Neural cell (in vitro differentiated cells): Measurements from ENCODE around the gene NR0B1. TPM values are rescaled to one million over a fixed set of nuclear protein-coding genes. Genes with fewer than 3 reads are reported as not detected.

Experiments used
- H2AFZ ChIP-seq: fragments of 200-600, 300-800 bp; sonication (generic), shearing (Covaris generic); 2 replicates; pipeline ENCODE4 v1.6.0; 2014; ENCODE audit warnings: low read depth, mild to moderate bottlenecking, antibody characterized with exemption, low read length, moderate library complexity
- H3F3A ChIP-seq: fragments of 200-600 bp; shearing (Covaris generic); 2 replicates; pipeline ENCODE4 v1.6.1; 2016; ENCODE audit warnings: mild to moderate bottlenecking, moderate library complexity, mixed read lengths, antibody characterized with exemption, low read length; ENCODE audit not compliant: insufficient read depth, poor library complexity, severe bottlenecking
- H3K27ac ChIP-seq: fragments of 200-600, 300-800 bp; sonication (generic), shearing (Covaris generic); 2 replicates; pipeline ENCODE4 v1.5.1; 2014; ENCODE audit warnings: mild to moderate bottlenecking, low read length, moderate library complexity
- H3K27me3 ChIP-seq: fragments of 300-800, 200-600 bp; sonication (generic), shearing (Covaris generic); 2 replicates; pipeline ENCODE4 v1.6.0; 2014; ENCODE audit warnings: mild to moderate bottlenecking, low read depth, low read length, moderate library complexity; ENCODE audit not compliant: insufficient read depth
- H3K36me3 ChIP-seq: fragments of 300-800, 200-600 bp; sonication (generic), shearing (Covaris generic); 2 replicates; pipeline ENCODE4 v1.5.1; 2014; ENCODE audit warnings: mild to moderate bottlenecking, antibody characterized with exemption, low read length, moderate library complexity; ENCODE audit not compliant: insufficient read depth
- H3K4me2 ChIP-seq: fragments of 300-800, 200-600 bp; sonication (generic), shearing (Covaris generic); 2 replicates; pipeline ENCODE4 v1.6.0; 2014; ENCODE audit warnings: mild to moderate bottlenecking, low read length
- H3K4me3 ChIP-seq: fragments of 300-800, 200-600 bp; sonication (generic), shearing (Covaris generic); 2 replicates; pipeline ENCODE4 v1.5.1; 2014; ENCODE audit warnings: mild to moderate bottlenecking, low read length, moderate library complexity
- H3K79me2 ChIP-seq: fragments of 200-600 bp; shearing (Covaris generic); replicated peaks from 2 replicates; pipeline ENCODE4 v1.6.0; 2014; ENCODE audit warnings: mild to moderate bottlenecking, low read length, moderate library complexity; ENCODE audit not compliant: insufficient read depth
- H3K9ac ChIP-seq: fragments of 300-800, 200-600 bp; sonication (generic), shearing (Covaris generic); 2 replicates; pipeline ENCODE4 v1.6.1; 2016; ENCODE audit warnings: mild to moderate bottlenecking, low read length, mixed read lengths
- H3K9me2 ChIP-seq: fragments of 200-600 bp; shearing (Covaris generic); 2 replicates; pipeline ENCODE4 v1.6.1; 2016; ENCODE audit warnings: mild to moderate bottlenecking, low read length, mixed read lengths; ENCODE audit not compliant: insufficient read depth
- H3K9me3 ChIP-seq: fragments of 200-600, 300-800 bp; sonication (generic), shearing (Covaris generic); 2 replicates; pipeline ENCODE4 v1.6.1; 2016; ENCODE audit warnings: mild to moderate bottlenecking, mixed run types, low read length, moderate library complexity, mixed read lengths
- H4K20me1 ChIP-seq: fragments of 200-600 bp; shearing (Covaris generic); 2 replicates; pipeline ENCODE4 v1.6.1; 2016; ENCODE audit warnings: mild to moderate bottlenecking, mixed run types; ENCODE audit not compliant: insufficient read depth
- CTCF ChIP-seq: fragments of 450-650 bp; IDR thresholded peaks from 2 replicates; pipeline ENCODE4 v1.5.1; 2014; ENCODE audit warnings: antibody characterized with exemption, mild to moderate bottlenecking, moderate library complexity; ENCODE audit not compliant: poor library complexity, severe bottlenecking
- EP300 ChIP-seq: fragments of 450-650 bp; conservative IDR thresholded peaks from 2 replicates; pipeline ENCODE4 v1.6.1; 2014; ENCODE audit warnings: antibody characterized with exemption, mild to moderate bottlenecking, moderate library complexity; ENCODE audit not compliant: poor library complexity, severe bottlenecking
- EZH2 ChIP-seq: fragments of 200-600, 300-800 bp; shearing (Covaris generic), sonication (generic); IDR thresholded peaks from 2 replicates; pipeline ENCODE4 v1.6.1; 2014; ENCODE audit warnings: antibody characterized with exemption, low read length, borderline replicate concordance, mild to moderate bottlenecking; ENCODE audit not compliant: insufficient read depth, poor library complexity, severe bottlenecking
- MXI1 ChIP-seq: fragments of 450-650 bp; conservative IDR thresholded peaks from 2 replicates; pipeline ENCODE4 v1.6.1; 2014; ENCODE audit warnings: antibody characterized with exemption, mild to moderate bottlenecking; ENCODE audit not compliant: poor library complexity, severe bottlenecking
- POLR2AphosphoS5 ChIP-seq: IDR thresholded peaks from 2 replicates; pipeline ENCODE4 v1.6.1; 2012
- RAD21 ChIP-seq: fragments of 450-650 bp; conservative IDR thresholded peaks from 2 replicates; pipeline ENCODE4 v1.6.1; 2014; ENCODE audit warnings: antibody characterized with exemption, mild to moderate bottlenecking, moderate library complexity
- REST ChIP-seq: IDR thresholded peaks from 2 replicates; pipeline ENCODE4 v1.6.1; 2012; ENCODE audit warnings: borderline replicate concordance
- SMC3 ChIP-seq: fragments of 450-650 bp; conservative IDR thresholded peaks from 2 replicates; pipeline ENCODE4 v1.6.1; 2014; ENCODE audit warnings: antibody characterized with exemption, mild to moderate bottlenecking, moderate library complexity; ENCODE audit not compliant: poor library complexity
- TAF1 ChIP-seq: IDR thresholded peaks from 2 replicates; pipeline ENCODE4 v1.6.1; 2012; ENCODE audit warnings: low read depth
- polyA plus RNA-seq: library from polyadenylated mRNA; depleted of rRNA; stranded (reverse); fragments of >200 nt; gene quantifications from 2 replicates; pipeline ENCODE4 v1.2.3, GENCODE V29; 2014

NR0B1 gene
- polyA plus RNA-seq, 1 donor from 2014 or later = not detected

- H3K36me3 ChIP-seq = no peaks in the 10 kb centered on the region
- no peak for TF ChIP-seq MXI1
- TF ChIP-seq CTCF = no peak
- TF ChIP-seq SMC3 = no peak
- TF ChIP-seq TAF1 = no peak
- no peak for TF ChIP-seq RAD21
- TF ChIP-seq POLR2AphosphoS5 = no peak
- TF ChIP-seq EZH2 = no peak
- TF ChIP-seq EP300 = no peak
- no peak for TF ChIP-seq REST
- H3F3A ChIP-seq = no peaks in the 10 kb centered on the region
- no peaks in the 10 kb centered on the region for H3K9me3 ChIP-seq
- no peak overlapping the region for H3K9ac ChIP-seq
- no peaks in the 10 kb centered on the region for H3K79me2 ChIP-seq
- H3K9me2 ChIP-seq = no peaks in the 10 kb centered on the region
- H2AFZ ChIP-seq = no peak overlapping the region
- H3K4me2 ChIP-seq = no peak overlapping the region
- H3K27me3 ChIP-seq = no peaks in the 10 kb centered on the region
- no peaks in the 10 kb centered on the region for H4K20me1 ChIP-seq
- H3K27ac ChIP-seq = no peak overlapping the region
- H3K4me3 ChIP-seq = no peak overlapping the region
Observed at GRCh38 chrX:30261012-30261411, 48.2 kb downstream of the NR0B1 start.

GRCh38 chrX:30259927-30260326 lies 49.3 kb downstream of the NR0B1 start:
- TF ChIP-seq TAF1 (no peak), CTCF (no peak), RAD21 (no peak), REST (no peak), MXI1 (no peak), SMC3 (no peak), POLR2AphosphoS5 (no peak), EZH2 (no peak), EP300 (no peak)
- no peak overlapping the region for H3K9ac ChIP-seq
- no peak overlapping the region for H3K4me3 ChIP-seq
- H3K27ac ChIP-seq = no peak overlapping the region
- no peaks in the 10 kb centered on the region for H3K9me2 ChIP-seq
- no peaks in the 10 kb centered on the region for H3K79me2 ChIP-seq
- H3K4me2 ChIP-seq = no peak overlapping the region
- H3F3A ChIP-seq = no peaks in the 10 kb centered on the region
- H2AFZ ChIP-seq = no peak overlapping the region
- no peaks in the 10 kb centered on the region for H4K20me1 ChIP-seq
- H3K36me3 ChIP-seq = no peaks in the 10 kb centered on the region
- no peaks in the 10 kb centered on the region for H3K9me3 ChIP-seq
- no peaks in the 10 kb centered on the region for H3K27me3 ChIP-seq
